HG02678 (cell line): ENCODE data around the gene GNAL.
"Not testable (repeated sequence)": the region's sequence is repeated elsewhere in the genome, so short reads cannot be mapped to it uniquely, and the experiment has no call there.

Source experiments
- ATAC-seq: cut with Tn5 transposase; IDR thresholded peaks from one replicate; pipeline ENCODE4 v1.9.1; 2021; ENCODE audit warnings: mild to moderate bottlenecking, moderate library complexity; ENCODE audit not compliant: unreplicated experiment

The GNAL gene

GRCh38 chr18:11868230-11868629, 179.2 kb downstream of the GNAL start:
- ATAC-seq: no peak

- ATAC-seq: no peak
Observed at GRCh38 chr18:11871501-11871900, 182.4 kb downstream of the GNAL start.

GRCh38 chr18:11872479-11873136, 183.5 kb downstream of the GNAL start:
- ATAC-seq: no peak

GRCh38 chr18:11873670-11874340, 184.7 kb downstream of the GNAL start:
- no peak for ATAC-seq

GRCh38 chr18:11874676-11875075, 185.6 kb downstream of the GNAL start:
- no peak for ATAC-seq

- no peak for ATAC-seq
Observed at GRCh38 chr18:11877497-11878135, 188.6 kb downstream of the GNAL start.

- ATAC-seq: no peak
Observed at GRCh38 chr18:11880586-11881304, 191.7 kb downstream of the GNAL start.

GRCh38 chr18:11882636-11883035, 193.6 kb downstream of the GNAL start:
- no peak for ATAC-seq

- peak; percentile 84 for ATAC-seq
Observed at GRCh38 chr18:11883153-11883552, 194.1 kb downstream of the GNAL start.

- no peak for ATAC-seq
Observed at GRCh38 chr18:11884396-11885030, 195.4 kb downstream of the GNAL start.

GRCh38 chr18:11885278-11885947, 196.3 kb downstream of the GNAL start:
- ATAC-seq: no peak

- no peak for ATAC-seq
Observed at GRCh38 chr18:11886577-11887110, 197.6 kb downstream of the GNAL start.

GRCh38 chr18:11887328-11888128, 198.5 kb downstream of the GNAL start:
- no peak for ATAC-seq

- ATAC-seq: no peak
Observed at GRCh38 chr18:11888726-11889125, 199.7 kb downstream of the GNAL start.

GRCh38 chr18:11889284-11889683, 200.2 kb downstream of the GNAL start:
- no peak for ATAC-seq

GRCh38 chr18:11891737-11892136, 202.7 kb downstream of the GNAL start:
- ATAC-seq: no peak

GRCh38 chr18:11892438-11892837, 203.4 kb downstream of the GNAL start:
- ATAC-seq: not testable (repeated sequence)

GRCh38 chr18:11897781-11898180, 208.7 kb downstream of the GNAL start:
- no peak for ATAC-seq

GRCh38 chr18:11899063-11899462, 210.0 kb downstream of the GNAL start:
- no peak for ATAC-seq
